ENCODE measurements around the gene BMP7.

BMP7 gene

DNA sequence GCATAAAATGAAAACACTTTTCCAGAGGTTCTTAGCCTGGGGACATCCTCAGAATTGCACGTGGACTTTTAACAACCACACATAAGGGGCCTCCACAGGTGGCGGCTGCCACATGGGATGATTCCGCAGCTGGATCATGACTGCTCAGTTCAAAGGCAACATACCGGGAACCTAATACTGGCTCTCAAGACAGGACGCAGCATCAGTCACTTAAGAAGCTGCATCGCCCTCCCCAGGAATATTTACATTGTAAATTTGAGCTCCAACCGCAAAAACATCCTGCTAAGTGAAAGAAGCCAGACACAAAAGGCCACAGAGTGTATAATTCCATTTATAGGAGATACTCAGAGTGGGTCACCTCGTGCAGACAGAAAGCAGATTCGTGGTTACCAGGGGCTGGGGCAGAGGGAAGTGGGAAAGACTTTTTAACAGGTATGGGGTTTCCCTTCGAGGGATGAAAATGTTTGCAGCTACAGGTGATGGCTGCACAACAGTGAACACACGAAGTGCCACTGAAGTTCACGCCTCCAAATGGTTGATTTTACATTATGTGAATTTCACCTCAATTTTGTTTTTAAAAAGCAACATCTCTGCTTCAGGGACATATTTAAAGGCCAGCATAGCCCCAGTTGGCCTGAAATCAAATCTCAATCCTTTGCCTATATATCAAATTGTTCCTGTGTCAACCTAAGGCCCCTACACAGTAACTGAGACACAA is 141.5 kb downstream of the BMP7 start (continued):
- TF ChIP-seq, protein P1, sequence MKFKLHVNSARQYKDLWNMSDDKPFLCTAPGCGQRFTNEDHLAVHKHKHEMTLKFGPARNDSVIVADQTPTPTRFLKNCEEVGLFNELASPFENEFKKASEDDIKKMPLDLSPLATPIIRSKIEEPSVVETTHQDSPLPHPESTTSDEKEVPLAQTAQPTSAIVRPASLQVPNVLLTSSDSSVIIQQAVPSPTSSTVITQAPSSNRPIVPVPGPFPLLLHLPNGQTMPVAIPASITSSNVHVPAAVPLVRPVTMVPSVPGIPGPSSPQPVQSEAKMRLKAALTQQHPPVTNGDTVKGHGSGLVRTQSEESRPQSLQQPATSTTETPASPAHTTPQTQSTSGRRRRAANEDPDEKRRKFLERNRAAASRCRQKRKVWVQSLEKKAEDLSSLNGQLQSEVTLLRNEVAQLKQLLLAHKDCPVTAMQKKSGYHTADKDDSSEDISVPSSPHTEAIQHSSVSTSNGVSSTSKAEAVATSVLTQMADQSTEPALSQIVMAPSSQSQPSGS (tag by site-specific recombination; IDR thresholded peaks at IDR 0.05; ENCODE audit: low read depth), result no peak
- no peak for TF ChIP-seq ZNF175 (tag by site-specific recombination; IDR thresholded peaks at IDR 0.05)
- TF ChIP-seq, protein P2, sequence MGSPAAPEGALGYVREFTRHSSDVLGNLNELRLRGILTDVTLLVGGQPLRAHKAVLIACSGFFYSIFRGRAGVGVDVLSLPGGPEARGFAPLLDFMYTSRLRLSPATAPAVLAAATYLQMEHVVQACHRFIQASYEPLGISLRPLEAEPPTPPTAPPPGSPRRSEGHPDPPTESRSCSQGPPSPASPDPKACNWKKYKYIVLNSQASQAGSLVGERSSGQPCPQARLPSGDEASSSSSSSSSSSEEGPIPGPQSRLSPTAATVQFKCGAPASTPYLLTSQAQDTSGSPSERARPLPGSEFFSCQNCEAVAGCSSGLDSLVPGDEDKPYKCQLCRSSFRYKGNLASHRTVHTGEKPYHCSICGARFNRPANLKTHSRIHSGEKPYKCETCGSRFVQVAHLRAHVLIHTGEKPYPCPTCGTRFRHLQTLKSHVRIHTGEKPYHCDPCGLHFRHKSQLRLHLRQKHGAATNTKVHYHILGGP (tag by site-specific recombination; IDR thresholded peaks at IDR 0.05), result no peak
- no peak for TF ChIP-seq ZEB2 (tag by site-specific recombination; IDR thresholded peaks at IDR 0.05)
- peak; percentile 68; the same call in 1 of the 2 replicates for TF ChIP-seq SP7 (tag by site-specific recombination; IDR thresholded peaks at IDR 0.05)
- no peak for TF ChIP-seq ZNF214 (tag by site-specific recombination; IDR thresholded peaks at IDR 0.05; ENCODE audit: borderline replicate concordance)
- TF ChIP-seq ZNF19 (tag by site-specific recombination; IDR thresholded peaks at IDR 0.05; ENCODE audit: low read depth), result no peak
- 0 out of 2 replicates have a peak, but pooled peaks have one; percentile 30 for TF ChIP-seq ZNF596 (tag by site-specific recombination; IDR thresholded peaks at IDR 0.05)
- TF ChIP-seq ZNF302 (tag by site-specific recombination; IDR thresholded peaks at IDR 0.05; ENCODE audit: low read depth), result no peak
- TF ChIP-seq ZNF155 (tag by site-specific recombination; IDR thresholded peaks at IDR 0.05), result no peak
- peak; percentile 58; the same call in 1 of the 2 replicates for TF ChIP-seq SCRT1 (tag by site-specific recombination; IDR thresholded peaks at IDR 0.05; ENCODE audit: borderline replicate concordance)
- TF ChIP-seq ZNF274 (IDR thresholded peaks at IDR 0.05; ENCODE audit: low read length), result no peak
- no peak for TF ChIP-seq ZNF274 (tag by site-specific recombination; IDR thresholded peaks at IDR 0.05; ENCODE audit: borderline replicate concordance)
- TF ChIP-seq ZNF350 (tag by site-specific recombination; IDR thresholded peaks at IDR 0.05), result no peak
- no peak for TF ChIP-seq ZNF138 (tag by site-specific recombination; IDR thresholded peaks at IDR 0.05; ENCODE audit: borderline replicate concordance)
- no peak for TF ChIP-seq IKZF3 (tag by site-specific recombination; IDR thresholded peaks at IDR 0.05)
- no peak for TF ChIP-seq ZNF311 (tag by site-specific recombination; IDR thresholded peaks at IDR 0.05; ENCODE audit: borderline replicate concordance)
- no peak for TF ChIP-seq REPIN1 (tag by site-specific recombination; IDR thresholded peaks at IDR 0.05; ENCODE audit: low read depth)
- TF ChIP-seq ZNF843 (tag by site-specific recombination; IDR thresholded peaks at IDR 0.05), result no peak
- no peak for TF ChIP-seq ZFP37 (tag by site-specific recombination; IDR thresholded peaks at IDR 0.05)
- TF ChIP-seq ZNF221 (tag by site-specific recombination; IDR thresholded peaks at IDR 0.05; ENCODE audit: borderline replicate concordance), result no peak
- no peak for TF ChIP-seq ZNF654 (tag by site-specific recombination; IDR thresholded peaks at IDR 0.05; ENCODE audit: low read depth)
- TF ChIP-seq MZF1 (tag by site-specific recombination; IDR thresholded peaks at IDR 0.05; ENCODE audit: borderline replicate concordance), result no peak; the same call in 1 of the 2 replicates
- no peak for TF ChIP-seq ZNF76 (tag by site-specific recombination; IDR thresholded peaks at IDR 0.05; ENCODE audit: borderline replicate concordance, low read depth)
- TF ChIP-seq, protein P3, sequence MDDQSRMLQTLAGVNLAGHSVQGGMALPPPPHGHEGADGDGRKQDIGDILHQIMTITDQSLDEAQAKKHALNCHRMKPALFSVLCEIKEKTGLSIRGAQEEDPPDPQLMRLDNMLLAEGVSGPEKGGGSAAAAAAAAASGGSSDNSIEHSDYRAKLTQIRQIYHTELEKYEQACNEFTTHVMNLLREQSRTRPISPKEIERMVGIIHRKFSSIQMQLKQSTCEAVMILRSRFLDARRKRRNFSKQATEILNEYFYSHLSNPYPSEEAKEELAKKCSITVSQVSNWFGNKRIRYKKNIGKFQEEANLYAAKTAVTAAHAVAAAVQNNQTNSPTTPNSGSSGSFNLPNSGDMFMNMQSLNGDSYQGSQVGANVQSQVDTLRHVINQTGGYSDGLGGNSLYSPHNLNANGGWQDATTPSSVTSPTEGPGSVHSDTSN (CRISPR knock-in tag; IDR thresholded peaks at IDR 0.05), result no peak
- no peak for TF ChIP-seq KLF16 (tag by site-specific recombination; IDR thresholded peaks at IDR 0.05)
- peak; percentile 61; the same call in 1 of the 2 replicates for TF ChIP-seq KLF10 (tag by site-specific recombination; IDR thresholded peaks at IDR 0.05)
- TF ChIP-seq, protein P4, sequence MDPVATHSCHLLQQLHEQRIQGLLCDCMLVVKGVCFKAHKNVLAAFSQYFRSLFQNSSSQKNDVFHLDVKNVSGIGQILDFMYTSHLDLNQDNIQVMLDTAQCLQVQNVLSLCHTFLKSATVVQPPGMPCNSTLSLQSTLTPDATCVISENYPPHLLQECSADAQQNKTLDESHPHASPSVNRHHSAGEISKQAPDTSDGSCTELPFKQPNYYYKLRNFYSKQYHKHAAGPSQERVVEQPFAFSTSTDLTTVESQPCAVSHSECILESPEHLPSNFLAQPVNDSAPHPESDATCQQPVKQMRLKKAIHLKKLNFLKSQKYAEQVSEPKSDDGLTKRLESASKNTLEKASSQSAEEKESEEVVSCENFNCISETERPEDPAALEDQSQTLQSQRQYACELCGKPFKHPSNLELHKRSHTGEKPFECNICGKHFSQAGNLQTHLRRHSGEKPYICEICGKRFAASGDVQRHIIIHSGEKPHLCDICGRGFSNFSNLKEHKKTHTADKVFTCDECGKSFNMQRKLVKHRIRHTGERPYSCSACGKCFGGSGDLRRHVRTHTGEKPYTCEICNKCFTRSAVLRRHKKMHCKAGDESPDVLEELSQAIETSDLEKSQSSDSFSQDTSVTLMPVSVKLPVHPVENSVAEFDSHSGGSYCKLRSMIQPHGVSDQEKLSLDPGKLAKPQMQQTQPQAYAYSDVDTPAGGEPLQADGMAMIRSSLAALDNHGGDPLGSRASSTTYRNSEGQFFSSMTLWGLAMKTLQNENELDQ (tag by site-specific recombination; IDR thresholded peaks at IDR 0.05; ENCODE audit: low read depth), result no peak
- 0 out of 2 replicates have a peak, but pooled peaks have one; percentile 21 for TF ChIP-seq ZNF341 (tag by site-specific recombination; IDR thresholded peaks at IDR 0.05; ENCODE audit: low read depth)
- TF ChIP-seq, protein P5, sequence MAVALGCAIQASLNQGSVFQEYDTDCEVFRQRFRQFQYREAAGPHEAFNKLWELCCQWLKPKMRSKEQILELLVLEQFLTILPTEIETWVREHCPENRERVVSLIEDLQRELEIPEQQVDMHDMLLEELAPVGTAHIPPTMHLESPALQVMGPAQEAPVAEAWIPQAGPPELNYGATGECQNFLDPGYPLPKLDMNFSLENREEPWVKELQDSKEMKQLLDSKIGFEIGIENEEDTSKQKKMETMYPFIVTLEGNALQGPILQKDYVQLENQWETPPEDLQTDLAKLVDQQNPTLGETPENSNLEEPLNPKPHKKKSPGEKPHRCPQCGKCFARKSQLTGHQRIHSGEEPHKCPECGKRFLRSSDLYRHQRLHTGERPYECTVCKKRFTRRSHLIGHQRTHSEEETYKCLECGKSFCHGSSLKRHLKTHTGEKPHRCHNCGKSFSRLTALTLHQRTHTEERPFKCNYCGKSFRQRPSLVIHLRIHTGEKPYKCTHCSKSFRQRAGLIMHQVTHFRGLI (tag by site-specific recombination; IDR thresholded peaks at IDR 0.05), result peak; percentile 34; the same call in 1 of the 2 replicates
- TF ChIP-seq ZNF521 (tag by site-specific recombination; IDR thresholded peaks at IDR 0.05), result no peak
- TF ChIP-seq ZNF23 (tag by site-specific recombination; IDR thresholded peaks at IDR 0.05; ENCODE audit: borderline replicate concordance), result no peak
- TF ChIP-seq ZNF394 (tag by site-specific recombination; IDR thresholded peaks at IDR 0.05; ENCODE audit: borderline replicate concordance), result no peak
